NCI-H524 treated with DMSO at 0.1 percent for 48 hours (cell line): ENCODE measurements around the gene AGPAT3.

Source experiments
- DNase-seq: peaks from one replicate; lab custom pipeline; 2025; lab: John Stamatoyannopoulos, UW

The AGPAT3 gene

GRCh38 chr21:43956019-43956669, 91.1 kb downstream of the AGPAT3 start:
- no peak for DNase-seq

GRCh38 chr21:43956670-43957035, 91.6 kb downstream of the AGPAT3 start:
- no peak for DNase-seq

- no peak for DNase-seq
Observed at GRCh38 chr21:43957128-43957571, 92.1 kb downstream of the AGPAT3 start.

GRCh38 chr21:43957611-43958362, 92.8 kb downstream of the AGPAT3 start:
- no peak for DNase-seq

GRCh38 chr21:43958364-43959158, 93.5 kb downstream of the AGPAT3 start:
- no peak for DNase-seq

GRCh38 chr21:43959231-43960116, 94.5 kb downstream of the AGPAT3 start:
- DNase-seq, result no peak

- DNase-seq, result no peak
Observed at GRCh38 chr21:43961382-43961909, 96.4 kb downstream of the AGPAT3 start.

- no peak for DNase-seq
Observed at GRCh38 chr21:43965911-43966585, 101.0 kb downstream of the AGPAT3 start.

- no peak for DNase-seq
Observed at GRCh38 chr21:43966946-43967512, 102.0 kb downstream of the AGPAT3 start.

GRCh38 chr21:43967981-43968380, 103.0 kb downstream of the AGPAT3 start:
- DNase-seq, result no peak

GRCh38 chr21:43968410-43969114, 103.5 kb downstream of the AGPAT3 start:
- DNase-seq, result no peak

- DNase-seq, result no peak
Observed at GRCh38 chr21:43969115-43969444, 104.1 kb downstream of the AGPAT3 start.

GRCh38 chr21:43970551-43970950, 105.5 kb downstream of the AGPAT3 start:
- DNase-seq, result no peak

GRCh38 chr21:43971201-43971991, 106.4 kb downstream of the AGPAT3 start:
- DNase-seq, result no peak

GRCh38 chr21:43971992-43972255, 106.9 kb downstream of the AGPAT3 start:
- DNase-seq, result no peak

GRCh38 chr21:43972850-43973633, 108.0 kb downstream of the AGPAT3 start:
- no peak for DNase-seq

- DNase-seq, result no peak
Observed at GRCh38 chr21:43973634-43973955, 108.6 kb downstream of the AGPAT3 start.

- DNase-seq, result no peak
Observed at GRCh38 chr21:43974791-43975468, 109.9 kb downstream of the AGPAT3 start.
